Hematopoietic multipotent progenitor cell treated with erythropoietin and hydrocortisone succinate and interleukin-3 and kit ligand, for 17 days (in vitro differentiated cells): ENCODE results near the gene VENTX.
A peak's percentile ranks its signal among the peaks of the same experiment; 100 is the strongest.

Experiments used
- DNase-seq: peaks from one replicate; pipeline ENCODE4 v3.0.0-alpha.2; 2015; ENCODE audit warnings: low spot score

VENTX gene

DNA sequence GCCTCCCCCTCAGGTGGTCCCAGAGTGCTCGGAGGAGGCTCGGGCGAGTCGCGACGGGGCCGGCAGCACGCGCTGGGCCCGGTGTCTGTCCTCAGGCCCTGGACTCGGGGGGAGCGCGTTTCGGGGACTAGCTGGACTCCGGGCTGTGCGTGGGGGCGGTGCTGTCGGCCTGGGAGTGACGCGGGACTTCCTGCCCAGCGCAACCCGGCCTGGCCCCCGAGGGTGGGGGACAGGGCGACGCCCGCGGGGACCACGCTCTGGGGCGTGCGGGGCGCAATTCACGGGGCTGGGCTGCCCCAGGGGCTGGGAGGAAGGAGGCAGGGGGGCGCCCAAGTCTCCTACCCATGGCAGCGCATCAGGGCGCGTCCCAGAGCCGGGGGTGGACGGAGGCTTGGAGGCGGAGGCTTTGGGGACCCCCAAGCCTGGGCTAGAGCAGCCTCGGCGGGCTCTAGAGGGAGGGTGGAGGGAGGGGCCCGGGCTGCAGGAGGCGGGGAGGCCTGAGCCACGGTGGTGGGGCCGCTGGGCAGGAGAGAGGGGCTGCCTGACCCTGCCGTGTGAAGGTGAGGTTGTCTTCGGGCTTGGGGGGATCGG lies 2.3 kb upstream of the VENTX start:
- no peak for DNase-seq

DNA sequence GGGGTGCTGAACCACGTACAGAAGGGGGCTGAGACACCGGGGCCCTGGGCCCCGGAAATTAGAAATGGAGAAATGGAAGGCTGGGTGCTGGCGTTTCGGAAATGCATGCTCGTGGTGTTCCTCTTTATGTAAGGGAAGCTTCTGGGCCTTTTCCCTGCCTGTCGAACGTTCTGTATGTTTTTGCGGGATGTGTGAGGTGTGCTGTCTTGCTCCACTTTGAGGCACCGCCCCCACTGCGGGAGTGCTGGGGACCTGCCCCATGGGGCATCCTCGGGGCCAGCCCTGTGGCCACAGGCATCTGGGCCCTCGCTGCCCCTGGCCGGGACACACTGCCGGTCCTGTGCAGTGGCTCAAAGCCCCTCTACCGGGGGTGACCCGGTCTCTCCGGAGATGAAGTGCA lies 1.7 kb upstream of the VENTX start:
- DNase-seq: no peak

DNA sequence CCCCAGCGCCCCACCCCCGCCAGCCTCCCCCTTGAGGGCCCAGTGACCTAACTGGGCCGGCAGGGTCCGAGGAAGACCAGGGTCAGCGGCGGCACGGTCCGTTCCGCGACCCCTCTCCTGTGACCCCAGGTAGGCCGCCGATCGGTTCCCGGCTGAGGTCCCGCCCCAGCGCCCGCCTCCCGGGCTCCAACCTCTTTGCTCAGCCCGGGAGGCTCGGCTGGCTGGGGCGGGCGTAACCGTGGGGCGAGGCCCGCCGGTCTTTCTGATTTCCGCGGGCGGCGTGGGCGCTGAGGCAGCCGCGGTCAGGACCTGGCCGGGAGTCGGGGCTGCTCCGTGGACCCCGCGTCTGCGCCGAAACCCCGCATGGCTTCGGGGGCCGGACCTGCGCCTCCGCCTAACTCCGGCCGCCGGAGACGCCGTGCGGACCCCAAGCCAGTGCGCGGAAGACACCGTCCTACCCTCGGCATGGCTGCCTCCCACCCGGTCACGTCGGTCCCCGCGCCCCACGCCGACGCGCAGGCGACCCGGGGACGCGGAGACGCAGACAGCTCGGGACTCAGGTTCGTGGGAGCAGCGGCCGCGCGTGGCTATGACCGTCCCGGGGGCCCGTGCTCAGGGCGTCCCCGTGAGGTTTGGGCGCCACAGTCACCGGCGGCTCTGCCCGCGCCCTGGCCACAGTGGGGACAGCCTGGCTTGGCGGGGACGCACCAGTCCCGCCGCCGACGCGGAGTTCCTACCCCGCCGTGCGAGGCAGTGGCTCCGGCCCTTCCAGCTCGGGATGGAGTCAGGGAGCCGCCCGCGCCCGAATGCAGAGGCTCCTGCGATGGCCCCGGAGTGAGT lies 1.0 kb upstream of the VENTX start:
- no peak for DNase-seq

DNA sequence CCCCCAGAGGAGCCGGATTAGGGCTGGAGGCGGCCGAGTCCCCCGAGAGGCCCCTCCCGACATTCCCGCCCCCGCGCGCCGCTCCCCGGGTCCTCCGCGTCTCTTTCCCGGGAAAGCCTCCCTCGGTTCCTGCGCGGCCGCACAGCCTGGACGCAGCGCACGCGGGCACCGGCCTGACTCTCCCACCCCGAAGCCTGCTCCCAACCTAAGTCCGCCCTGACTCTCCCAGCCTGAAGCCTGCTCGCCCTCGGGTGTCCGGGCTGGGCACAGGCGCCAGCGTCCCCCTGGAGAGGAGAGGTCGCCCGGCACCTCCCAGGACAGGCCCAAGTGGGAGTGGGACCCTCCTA lies 441 bp upstream of the VENTX start:
- no peak for DNase-seq

DNA sequence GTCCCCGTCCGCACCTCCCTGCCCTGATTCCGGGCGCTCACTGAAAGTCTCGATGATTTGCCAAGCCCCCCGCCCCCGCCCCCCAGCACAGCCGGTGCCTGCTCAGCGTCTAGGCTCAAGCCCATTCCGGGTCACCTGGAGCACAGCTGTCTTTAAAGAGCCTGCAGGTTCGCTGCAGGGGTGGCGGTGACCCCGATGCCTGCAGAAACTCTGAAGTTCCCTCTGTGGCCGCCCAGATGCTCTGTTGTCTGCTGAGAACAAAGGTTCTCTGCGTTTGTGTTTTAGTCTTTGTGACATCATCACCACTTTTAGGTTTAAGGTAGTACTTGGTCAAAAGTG lies 780 bp downstream of the VENTX start:
- DNase-seq: no peak

DNA sequence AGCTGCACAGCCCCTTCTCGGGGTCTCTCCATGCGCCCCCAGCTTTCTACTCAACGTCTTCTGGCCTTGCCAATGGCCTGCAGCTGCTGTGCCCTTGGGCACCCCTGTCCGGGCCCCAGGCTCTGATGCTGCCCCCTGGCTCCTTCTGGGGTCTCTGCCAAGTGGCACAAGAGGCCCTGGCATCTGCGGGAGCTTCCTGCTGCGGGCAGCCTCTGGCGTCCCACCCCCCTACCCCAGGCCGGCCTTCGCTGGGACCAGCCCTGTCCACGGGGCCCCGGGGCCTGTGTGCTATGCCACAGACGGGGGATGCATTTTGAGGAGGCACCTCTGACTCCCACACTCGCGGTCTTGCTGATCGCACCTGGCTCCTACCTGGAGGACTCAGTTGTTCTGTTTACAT lies 2.3 kb downstream of the VENTX start:
- DNase-seq: no peak

DNA sequence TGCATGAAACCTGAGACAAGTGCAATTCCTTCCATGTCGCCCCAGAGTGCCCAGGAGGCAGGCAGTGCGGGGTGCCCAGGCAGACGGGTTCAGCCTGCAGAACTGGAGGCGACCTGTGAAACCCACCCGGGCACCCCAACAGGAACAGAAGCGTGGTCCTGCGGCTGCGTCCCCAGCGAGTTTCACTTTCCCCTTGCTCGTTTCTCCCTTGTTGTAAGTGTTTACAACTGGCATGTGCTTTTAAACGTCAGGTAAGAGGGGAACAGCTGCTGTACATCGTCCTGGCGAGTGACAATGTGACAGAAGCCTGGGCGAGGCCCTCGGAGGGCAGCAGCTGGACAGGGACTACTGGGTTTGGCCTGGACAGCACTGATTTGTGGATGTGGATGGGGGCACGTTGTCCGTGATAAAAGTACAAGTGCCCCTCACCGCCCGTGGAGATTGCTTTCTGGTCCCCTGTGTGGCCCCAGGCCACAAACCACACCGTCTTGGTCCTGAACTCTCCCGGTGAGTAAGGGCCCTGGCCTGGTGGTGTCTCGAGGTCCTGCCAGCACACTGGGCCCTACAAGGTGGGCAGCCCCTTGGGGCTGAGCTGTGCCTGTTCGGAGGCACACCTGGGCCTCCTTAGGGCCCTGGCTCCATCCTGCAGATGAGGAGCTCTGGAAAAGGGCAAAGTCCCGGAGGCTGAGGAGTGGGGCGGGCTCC lies 4.0 kb downstream of the VENTX start:
- DNase-seq: no peak

DNA sequence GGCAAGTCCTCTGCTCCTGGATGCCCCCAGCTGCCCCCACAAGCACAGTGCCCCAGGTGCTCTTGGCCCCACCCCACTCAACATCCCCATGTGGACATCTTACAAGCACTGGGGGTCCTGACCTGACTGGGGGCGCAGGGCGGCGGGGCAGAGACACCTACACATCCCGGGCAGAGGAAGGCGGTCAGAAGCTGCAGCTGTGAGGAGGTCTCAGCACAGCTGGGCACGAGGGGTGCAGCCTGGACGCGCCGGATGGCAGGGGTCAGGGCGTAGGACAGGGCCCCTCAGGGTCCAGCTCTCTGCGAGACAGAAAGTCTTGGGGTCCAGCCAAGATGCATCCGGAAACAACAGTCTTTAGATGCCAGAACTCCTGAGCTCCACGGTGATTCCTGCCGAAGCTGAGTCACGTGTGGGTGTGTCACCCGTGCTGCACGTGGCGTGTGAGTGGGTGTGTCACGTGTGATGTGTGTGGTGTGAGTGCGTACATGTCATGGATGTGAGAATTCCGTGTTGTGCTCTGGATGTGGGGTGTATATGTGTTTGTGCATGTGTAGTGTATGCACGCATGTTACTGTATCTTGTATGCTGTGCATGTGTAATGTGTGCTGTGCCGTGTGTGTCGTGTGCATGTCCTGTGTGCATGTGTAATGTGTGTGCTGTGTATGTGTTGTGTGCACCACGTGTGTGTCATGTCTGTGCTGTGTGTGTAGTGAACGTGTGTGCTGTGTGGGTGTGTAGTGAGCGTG lies 5.1 kb downstream of the VENTX start:
- DNase-seq: peak; percentile 21

DNA sequence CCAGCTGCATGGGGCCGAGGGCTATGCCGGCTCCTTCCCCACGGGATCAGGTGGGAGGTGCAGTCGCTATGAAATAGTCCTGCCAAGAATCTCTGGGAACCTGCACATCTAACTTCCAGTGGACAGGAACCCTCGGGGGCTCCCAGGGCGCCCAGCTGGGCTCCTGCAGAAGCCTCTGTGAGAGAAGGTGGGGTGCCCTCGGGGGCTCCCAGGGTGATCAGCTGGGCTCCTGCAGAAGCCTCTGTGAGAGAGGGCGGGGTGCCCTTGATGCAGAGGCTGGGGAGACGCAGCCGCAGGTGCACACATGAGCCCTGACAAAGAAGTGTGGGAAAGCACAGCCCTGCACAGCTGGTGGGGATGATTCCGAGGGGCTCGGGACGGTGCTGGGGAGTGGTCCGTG lies 5.9 kb downstream of the VENTX start:
- DNase-seq: no peak

DNA sequence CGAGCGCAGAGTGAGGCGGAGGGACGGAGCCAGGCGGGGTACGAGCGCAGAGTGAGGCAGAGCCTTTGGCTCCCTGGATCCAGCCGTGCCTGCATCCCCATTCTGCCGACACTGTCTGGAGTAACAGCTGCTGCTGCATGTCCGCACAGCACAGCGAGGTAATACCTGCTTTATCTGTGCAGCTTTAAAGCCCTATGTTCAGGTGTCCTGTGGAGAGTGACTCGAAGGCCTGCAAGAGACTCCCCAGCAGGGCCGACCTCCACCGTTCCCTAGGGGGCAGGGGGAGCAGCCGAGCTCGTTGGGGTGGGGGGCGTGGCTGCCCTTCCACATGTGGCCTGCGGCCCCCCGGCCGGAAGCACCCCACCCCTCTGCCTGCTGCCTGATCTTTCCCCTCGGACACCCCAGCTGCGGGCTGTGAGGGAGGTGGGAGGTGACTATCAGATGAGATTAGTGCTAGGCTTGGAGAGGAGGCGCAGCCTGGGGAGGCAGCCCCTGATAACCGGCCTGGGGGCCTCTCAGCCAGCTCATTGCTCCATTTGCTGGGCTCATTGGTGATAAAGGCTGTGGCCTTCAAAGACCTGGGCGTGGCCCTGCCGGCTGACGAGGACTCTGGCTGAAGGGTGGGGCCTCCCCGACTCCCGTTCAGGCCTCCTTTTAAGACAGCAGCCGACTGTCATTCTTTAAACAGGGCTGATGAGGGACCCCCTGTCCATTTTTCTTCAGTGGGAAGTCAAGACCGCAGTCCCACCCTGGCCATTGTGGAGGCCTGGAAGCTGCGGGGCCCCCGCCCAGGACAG lies 8.0 kb downstream of the VENTX start:
- DNase-seq: peak; percentile 88

DNA sequence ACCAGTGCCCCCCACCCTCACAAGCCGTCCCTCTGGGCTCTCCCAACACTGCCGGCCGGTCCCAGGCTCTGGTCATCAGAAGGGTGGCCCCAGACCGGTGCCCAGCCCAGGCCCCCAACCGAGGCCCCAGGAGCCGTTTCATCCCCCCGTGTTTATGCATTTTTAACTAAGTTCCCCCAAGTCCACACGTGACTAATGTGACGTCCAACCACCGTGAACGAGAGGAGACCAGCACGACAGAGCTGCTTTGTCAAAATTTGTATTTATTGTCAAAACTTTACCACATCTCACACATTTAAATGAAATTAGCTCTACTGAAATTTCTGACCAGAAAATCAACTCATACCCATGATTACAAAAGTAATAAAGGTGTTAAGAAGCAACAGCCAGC lies 8.6 kb downstream of the VENTX start:
- no peak for DNase-seq

DNA sequence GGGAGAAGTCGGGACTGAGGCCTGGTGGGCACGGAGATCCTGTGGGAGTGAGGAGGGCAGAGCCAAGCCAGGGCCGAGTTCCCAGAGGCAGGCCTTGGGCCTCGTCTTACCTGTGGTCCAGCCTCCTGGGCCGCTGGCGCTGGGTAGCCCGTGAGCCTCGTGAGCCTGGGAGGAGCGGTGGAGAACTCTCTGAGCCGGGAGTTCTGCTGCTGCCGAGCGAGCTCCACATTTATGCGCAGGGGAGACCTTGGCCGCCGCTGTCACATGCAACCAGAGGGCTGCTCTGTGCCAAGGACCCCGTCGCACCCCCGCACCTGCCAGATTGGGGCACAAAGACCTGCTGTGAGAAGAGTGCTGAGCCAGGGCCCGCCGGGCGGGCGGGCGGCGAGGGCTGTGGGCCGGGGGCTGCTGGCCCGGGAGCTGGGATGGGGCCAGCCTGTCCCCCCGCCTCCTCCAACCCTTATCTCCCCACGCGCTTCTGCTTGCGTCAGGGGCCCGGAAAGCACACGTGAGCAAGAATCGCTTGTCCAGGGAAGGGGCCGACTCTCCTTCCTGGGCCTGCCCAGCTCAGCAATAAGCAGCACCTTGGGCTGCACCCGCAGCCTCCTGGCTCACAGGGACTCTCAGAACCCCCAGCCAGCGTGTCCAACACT lies 10.2 kb downstream of the VENTX start:
- no peak for DNase-seq

DNA sequence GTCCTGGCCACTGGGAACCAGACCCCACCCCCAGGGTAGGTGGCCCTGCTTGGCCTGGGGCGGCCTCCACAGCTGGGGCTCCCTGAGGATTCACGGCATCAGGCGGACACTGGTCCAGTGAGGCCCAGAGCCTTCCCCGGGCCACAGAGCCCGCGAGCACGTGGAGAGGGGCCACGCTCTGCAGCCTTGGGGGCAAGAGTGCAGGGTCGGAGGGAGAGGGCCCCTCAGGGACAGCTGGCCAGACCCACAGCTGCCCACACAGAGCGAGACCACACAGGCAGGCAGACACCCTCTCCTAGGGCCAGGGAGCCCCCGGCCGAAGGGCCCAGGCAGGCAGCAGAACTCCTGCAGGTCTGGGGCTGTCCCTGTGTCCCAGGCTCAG lies 10.7 kb downstream of the VENTX start:
- DNase-seq: no peak

DNA sequence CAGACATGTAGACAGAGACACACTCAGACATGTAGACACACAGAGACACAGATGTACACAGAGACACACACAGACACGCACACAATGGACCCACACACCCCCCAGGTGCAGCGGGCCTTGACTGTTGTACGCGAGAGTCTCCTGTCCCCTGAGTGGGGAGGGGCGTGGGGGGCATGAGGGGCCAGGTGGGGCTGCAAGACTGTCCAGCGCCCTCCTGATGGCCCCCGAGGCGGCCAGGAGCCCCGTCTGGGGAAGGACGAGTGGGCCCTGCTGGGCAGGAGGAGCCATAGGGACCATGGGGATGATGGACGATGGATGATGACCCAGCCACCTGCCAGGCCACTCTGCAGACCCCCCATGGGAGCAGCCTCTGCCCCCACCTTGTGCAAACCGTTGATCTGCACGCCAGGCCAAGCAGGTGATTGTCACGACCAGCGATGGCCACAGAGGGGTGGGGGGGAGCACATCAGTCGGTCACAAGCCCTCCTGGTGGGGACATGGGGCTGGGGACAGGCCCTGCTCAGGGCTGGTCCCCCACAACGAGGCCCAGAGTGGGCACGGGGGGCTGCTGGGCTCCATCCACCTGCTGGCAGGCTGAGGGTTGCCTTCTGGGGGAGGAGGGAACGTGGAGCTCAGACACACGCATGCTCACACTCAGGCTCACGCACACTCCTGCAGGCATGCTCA lies 11.6 kb downstream of the VENTX start:
- DNase-seq: no peak

DNA sequence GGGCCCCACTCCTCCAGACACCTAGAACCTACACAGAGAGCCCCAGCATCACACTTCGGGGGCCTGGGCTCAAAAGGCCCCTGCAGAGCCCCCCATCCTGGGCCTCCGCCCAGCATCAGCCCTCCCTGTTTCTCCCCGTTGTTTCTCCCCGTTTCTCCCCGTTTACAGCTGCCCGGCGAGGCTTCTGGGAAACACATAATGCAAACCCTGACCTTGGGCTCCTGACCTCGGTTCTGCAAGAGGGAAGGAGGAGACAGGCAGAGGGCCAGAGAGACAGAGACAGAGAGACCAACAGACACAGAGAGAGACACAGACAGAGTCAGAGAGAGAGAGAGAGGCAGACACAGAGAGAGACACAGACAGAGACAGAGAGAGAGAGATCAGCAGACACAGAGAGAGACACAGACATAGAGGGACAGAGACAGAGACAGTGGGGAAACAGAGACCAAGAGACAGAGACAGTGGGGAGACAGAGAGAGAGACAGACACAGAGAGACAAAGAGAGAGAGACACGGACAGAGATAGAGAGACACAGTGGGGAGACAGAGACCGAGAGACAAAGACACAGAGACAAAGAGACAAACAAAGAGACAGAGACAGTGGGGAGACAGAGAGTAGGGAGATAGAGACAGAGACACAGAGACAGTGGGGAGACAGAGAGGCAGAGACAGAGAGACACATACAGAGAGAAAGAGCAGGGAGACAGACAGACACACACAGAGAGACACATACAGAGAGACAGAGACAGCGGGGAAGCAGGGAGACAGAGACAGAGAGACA lies 12.5 kb downstream of the VENTX start:
- no peak for DNase-seq

DNA sequence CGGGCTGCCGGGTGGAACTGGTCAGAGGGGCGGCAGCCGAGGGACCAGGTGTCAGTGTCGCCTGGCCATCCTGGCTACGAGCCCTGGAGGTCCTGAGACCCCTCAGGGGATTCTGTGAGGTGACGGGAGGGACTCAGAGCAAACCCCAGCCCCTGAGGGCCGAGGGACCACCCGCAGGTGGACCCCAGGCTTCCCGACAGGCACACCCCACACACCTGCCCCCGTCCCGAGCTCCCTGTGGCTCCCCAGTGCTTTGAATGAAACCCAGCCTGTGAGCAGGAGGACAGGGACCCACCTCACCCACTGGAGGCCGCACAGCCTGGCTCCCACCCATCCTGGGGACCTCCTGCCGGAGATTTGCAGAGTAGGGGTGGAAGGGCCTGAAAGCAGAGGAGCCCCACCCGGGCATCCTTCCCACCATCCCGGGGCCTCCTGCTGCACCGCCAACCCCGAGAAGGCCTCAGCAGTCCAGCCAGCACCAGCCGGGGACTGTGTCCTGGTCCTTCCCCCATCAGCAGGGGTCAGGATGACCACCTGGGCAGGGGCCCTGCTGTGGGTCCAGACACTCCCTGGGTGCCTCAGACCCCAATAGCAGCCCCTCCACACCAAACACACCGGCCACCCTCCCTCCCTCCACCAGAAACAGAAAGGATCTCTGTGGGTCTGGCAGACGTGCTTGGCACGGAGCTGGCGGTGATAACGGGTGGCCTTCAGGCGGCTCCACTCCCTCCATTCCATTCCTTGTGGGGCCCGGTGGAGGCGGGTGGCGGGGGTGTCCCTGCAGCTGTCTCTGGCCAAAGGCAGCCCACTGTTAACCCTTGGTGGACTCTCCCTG lies 13.9 kb downstream of the VENTX start:
- peak; percentile 35 for DNase-seq

DNA sequence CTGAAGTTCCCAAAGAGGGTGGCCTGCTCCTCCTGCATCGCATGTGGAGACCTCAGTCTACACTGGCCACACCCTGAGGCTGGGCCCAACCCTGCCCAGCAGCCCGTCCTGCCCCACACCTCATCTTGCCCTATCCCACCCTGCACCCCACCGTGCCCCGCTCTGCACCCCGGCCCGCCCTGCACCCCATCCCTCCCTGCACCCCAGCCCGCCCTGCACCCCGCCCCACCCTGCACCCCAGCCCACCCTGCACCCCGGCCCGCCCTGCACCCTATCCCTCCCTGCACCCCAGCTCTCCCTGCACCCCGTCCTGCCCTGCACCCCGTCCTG lies 14.5 kb downstream of the VENTX start:
- no peak for DNase-seq

DNA sequence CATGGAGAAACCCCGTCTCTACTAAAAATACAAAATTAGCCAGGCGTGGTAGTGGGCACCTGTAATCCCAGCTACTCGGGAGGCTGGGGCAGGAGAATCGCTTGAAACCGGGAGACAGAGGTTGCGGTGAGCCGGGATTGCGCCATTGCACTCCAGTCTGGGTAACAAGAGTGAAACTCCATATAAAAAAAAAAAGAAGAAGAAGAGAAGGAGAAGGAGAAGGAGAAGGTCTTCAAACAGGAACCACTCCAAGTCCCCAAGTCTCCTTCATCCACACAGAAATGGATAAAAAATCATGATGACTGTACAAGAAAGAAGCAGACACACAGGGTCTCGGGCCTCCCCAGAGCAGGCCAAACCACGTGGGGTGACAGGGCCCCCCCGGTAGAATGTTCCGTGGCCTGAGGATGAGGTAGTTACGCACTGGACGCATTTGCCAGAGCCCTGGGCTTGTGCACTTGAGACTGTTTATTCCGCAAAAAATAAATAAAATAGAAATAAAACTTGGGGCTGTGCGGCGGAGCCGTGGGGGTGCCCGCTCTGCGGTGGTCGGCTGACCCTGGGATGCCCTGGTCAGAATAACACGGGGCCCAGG lies 15.8 kb downstream of the VENTX start:
- no peak for DNase-seq
